TTC549 (cell line): Measurements from ENCODE around the gene MGAT5.

ENCODE experiments used
- FAIRE-seq: peaks from 2 replicates; lab custom pipeline; 2012; peaks lifted over from hg19 to GRCh38; lab: Jason Lieb, UNC

MGAT5 gene

DNA sequence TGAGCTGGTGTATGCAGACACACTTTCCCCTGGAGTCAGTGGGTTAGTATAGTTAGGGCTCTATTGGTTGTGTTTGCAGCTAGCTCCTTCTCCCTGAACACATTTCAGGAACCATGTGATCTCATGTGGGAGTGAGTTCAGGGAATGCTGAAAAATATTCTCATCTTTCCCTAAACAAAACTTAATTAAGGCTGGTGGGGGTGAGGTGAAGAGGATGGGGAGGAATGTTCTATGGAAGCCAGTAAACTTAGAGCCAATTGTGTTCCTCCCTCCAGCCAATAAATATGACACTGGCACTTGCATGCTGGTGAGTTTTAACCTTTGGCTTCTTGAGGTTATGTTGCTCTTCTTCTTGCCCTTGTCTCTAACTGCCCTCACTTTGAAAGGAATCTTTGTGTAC lies 952 bp downstream of the MGAT5 start:
- FAIRE-seq = no peak

- FAIRE-seq = no peak
These were observed 3.1 kb downstream of the MGAT5 start for GRCh38 chr2:134256956-134257355.

- FAIRE-seq = no peak
These were observed 3.6 kb downstream of the MGAT5 start for GRCh38 chr2:134257509-134257908.

GRCh38 chr2:134257965-134258683 lies 4.3 kb downstream of the MGAT5 start:
- no peak for FAIRE-seq

GRCh38 chr2:134258684-134259388 lies 5.0 kb downstream of the MGAT5 start:
- no peak for FAIRE-seq

DNA sequence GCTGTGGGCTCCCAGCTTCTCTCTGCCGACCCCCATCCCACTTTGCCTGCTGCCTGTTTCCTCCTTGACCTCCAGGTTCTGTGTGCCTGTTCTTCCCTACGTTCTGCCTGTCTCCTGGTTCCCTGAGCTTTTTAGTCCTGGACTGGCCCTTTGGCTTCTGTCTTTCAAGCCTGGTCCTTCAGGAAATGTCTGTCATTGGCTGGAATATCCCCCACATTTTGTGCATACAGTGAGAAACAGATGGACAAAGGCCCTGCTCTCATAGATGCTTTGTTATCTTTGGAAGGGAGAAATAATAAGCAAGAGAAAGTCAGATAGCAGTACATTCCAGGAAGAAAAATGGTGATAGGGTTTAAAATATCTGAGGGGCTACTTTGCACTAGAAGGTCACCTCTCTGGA lies 5.7 kb downstream of the MGAT5 start:
- FAIRE-seq = no peak

GRCh38 chr2:134259994-134260393 lies 6.1 kb downstream of the MGAT5 start:
- FAIRE-seq = no peak

DNA sequence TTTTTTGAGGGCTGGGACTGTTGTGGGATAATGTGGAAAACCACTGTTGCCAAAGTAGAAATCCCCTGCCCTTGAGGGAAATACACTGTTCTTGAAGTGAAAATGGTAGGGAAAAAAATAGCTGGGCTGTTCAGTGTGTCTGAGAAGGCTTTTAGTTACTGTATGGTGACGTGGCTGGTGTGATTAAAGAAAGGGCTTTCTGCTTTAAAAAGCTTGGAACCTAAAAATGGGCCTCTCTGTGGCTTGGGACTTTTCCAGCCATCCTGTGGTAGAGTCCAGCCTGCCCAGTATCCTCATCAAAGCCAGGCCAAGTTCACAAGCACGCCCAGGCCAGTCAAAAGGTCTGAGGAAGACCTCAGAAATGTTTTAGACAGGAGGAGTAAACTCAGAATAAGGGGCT lies 6.8 kb downstream of the MGAT5 start:
- no peak for FAIRE-seq

- FAIRE-seq = no peak
These were observed 7.7 kb downstream of the MGAT5 start for GRCh38 chr2:134261398-134262131.

DNA sequence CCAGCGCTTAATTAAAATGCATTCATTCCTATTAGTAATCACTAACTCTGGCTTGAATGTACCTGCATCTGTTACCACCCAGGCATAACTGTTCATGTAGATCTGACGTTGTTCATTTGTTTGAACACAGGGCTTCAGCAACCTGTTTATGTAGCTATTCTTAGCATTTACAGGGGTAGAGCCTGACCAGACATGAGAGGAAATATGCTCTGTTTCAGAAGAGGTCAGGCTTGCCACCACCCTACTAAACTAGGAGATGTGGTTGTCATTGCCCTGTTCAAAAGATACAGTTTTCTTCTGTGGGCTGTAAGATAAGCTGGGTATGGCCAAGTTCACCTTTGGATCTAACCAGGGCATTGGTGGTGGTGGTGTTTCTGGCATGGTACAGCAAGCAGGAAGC lies 8.8 kb downstream of the MGAT5 start:
- FAIRE-seq = no peak

DNA sequence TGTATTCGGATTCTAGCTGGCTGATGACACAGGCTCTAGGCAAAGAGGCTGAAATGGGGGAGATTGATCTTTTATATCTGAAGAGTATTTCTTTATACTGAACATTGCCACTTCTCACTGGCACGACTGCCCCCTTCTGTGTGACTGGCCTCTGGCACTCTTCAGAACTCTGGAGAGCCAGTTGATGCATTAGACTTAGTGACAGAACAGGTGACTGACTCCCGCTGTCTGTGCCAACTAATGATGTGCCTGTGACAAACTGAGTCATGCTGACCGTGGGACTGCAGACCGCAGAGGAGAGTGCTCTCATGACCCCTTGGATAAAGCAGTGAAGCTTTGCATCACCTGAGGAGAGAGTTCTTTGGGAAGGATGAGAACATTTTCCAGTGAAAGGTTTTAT lies 14.4 kb downstream of the MGAT5 start:
- no peak for FAIRE-seq

DNA sequence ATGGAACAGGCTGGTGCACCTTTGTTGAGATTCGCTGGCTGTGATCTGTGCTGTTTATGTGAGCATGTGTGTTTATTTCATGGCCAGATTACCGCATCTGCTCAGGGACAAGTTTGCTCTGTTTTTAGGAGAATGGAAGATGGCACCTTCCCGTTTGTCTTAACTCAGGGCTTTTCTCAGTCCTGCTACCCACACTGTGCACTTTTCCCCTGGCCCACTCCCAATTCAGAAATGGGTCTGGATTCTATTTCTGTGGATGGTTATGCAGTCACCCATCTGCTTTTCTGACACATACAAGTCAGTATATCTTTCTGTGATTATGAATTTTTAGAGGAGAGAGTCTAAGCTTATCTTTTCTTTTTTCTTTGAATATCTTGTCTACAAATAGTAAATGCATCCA lies 15.4 kb downstream of the MGAT5 start:
- FAIRE-seq = no peak

DNA sequence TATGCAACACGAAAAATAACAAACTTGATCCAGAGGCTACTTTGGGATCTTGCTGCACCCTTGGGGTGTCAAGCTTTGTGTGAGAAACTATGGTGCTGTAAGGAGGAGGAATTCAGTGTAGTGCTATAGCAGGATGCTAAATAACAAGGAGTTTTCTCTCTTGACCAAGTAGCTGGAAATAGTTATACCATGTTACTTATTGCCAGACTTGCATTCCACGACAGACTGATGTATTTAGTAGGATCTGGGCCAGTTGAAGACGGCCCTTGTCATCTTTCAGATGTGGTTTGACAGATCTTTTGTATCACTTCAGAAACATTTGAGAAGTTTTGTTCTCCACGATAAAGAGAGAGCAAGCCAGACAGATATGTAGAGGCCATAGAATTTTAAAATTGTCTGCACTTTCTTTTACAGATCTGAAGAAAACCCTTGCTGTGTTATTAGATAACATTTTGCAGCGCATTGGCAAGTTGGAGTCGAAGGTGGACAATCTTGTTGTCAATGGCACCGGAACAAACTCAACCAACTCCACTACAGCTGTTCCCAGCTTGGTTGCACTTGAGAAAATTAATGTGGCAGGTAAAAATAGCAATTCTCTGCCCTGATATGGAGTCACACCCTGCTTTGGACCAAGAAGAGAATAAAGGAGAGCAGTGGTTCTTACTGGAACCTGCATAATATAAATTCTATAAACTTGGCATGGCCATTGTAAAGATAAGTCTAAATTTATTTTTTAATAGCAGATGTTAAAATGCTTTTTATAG lies 16.3 kb downstream of the MGAT5 start:
- FAIRE-seq = no peak

DNA sequence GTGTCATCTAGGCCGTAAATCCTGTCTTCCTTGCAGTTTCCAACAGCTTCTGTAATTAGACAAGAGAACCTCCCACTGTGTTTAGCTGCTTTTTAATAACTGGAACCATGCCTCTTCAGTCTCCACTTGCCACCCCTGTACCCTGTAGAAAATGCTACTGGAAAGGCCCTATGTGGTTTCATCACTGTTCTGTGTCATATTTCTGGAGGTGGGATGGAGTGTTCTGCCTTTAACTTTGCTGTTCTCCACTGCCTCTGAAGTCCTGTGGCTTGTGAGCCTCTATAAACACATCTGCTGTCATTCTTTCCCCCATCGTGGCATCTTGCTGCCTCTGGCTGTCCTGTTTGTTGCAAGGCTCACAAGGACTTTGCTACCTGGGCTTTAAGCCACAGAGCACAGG lies 17.9 kb downstream of the MGAT5 start:
- FAIRE-seq = no peak

- no peak for FAIRE-seq
These were observed 18.9 kb downstream of the MGAT5 start for GRCh38 chr2:134272806-134273205.

DNA sequence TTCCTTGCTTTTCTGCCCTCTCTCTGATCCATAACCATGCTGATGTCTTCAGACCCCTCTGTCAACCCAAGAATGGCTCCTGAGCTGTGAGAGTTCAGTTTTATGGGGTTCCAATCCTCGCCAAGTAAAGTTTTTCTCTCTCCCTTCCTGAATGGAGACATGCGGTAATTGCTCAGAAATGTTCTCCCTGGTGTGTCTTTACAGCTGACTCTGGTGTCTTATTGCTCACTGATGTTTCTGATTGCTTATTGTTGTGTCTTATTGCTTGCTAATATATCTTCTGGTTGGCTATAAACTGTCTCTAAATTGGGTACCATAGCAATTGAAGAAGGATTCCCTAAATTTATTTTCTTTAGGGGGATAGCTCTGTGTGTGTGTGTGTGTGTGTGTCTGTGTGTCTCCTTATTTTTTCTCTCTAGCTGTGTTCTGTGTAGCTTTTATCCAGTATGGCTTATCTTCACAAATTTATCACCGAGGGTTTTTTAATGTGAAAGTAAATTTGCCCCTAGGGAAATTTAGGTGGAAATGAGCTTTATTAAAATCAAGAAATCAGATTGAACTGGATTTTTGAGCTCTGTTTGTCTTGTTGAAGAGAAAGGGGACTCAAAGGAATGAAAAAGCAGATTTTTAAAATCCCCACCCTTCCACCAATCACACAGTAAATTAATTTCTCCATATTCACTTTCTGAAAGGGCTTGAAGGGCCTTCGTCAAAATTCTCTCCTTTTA lies 19.5 kb downstream of the MGAT5 start:
- FAIRE-seq = no peak

DNA sequence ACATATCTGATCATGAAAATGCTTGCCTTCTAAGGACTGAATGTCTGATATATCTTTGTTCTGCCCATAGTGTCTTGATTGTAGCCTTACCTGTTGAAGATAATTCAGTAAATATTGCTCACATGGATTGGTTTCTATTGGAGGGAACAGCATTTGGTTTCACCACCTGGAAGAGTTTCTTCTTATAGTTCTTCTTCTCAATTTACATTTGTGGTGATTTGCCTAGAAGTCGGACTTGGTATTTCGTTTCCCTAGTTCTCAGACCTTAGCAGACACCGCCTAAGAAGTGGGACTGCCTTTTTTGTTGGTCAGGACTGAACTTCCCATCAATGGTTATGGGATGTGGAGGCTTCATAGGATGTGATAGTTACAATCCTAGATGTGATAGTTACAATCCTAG lies 20.2 kb downstream of the MGAT5 start:
- FAIRE-seq = no peak

GRCh38 chr2:134275058-134275862 lies 21.4 kb downstream of the MGAT5 start:
- no peak for FAIRE-seq

- no peak for FAIRE-seq
These were observed 22.7 kb downstream of the MGAT5 start for GRCh38 chr2:134276381-134277172.

DNA sequence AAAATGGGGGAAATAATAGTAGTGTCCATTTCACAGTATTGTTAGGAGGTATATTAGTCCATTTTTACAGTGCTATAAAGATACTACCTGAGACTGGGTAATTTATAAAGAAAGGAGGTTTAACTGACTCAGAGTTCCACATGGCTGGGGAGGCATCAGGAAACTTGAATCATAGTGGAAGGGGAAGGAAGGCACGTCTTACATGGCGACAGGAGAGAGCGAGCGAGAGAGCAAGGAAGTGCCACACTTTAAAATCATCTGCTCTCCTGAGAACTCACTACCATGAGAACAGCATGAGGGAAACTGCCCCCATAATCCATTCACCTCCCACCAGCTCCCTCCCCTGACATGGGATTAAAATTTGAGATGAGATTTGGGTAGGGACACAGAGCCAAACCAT lies 23.4 kb downstream of the MGAT5 start:
- no peak for FAIRE-seq
